ENCODE results near the gene NUDT3. TPM values are rescaled to one million over a fixed set of nuclear protein-coding genes. Genes with fewer than 3 reads are reported as not detected.

Gene NUDT3
- polyA plus RNA-seq, 2 of the 4 experiments (the other 2 are of a cell fraction), result 5.2 to 13.4 TPM

GRCh38 chr6:34248727-34249468 lies 143.6 kb downstream of the NUDT3 start, which contains the start of gene SMIM29 (continued):
- TF ChIP-seq ZC3H11A (IDR thresholded peaks at IDR 0.05) (no peak), PHF8 (IDR thresholded peaks at IDR 0.05; ENCODE audit: borderline replicate concordance, low read depth) (peak; percentile 27; the same call in 1 of the 2 replicates), FOXS1 (CRISPR knock-in tag; IDR thresholded peaks at IDR 0.05) (no peak), BHLHE40 (IDR thresholded peaks at IDR 0.05; ENCODE audit: low read depth, low read length) (no peak), JUN (IDR thresholded peaks at IDR 0.05) (peak in 1 of 2 experiments; percentile 64; a peak in 3 of 5 replicates)

- Histone ChIP-seq H3K27ac (peak overlapping the region; percentile 86 to 93), H3K4me1 (peaks cover 47% of the 10 kb centered on the region), H3K9me3 (no peaks in the 10 kb centered on the region), H3K4me3 (peak overlapping the region; percentile 76), H3K4me2 (peak overlapping the region; percentile 71)
- DNase-seq (ENCODE audit: low read depth in 1 of 2, low spot score in 1 of 2) (peak in 1 of 2 experiments; percentile 43), ATAC-seq (peak; percentile 20 to 44), FAIRE-seq (no peak)
- ChIA-PET POLR2A (interaction anchor here (0.6 to 2.6 kb wide), 4 partner anchors 12 to 168 kb away, joined by 5 to 22 read pairs (median 8); partner anchors contain the start of gene HMGA1), CTCF (interaction anchor here (0.9 to 5.0 kb wide), 11 partner anchors 8 to 564 kb away, joined by 3 to 37 read pairs (median 3); partner anchors contain the start of gene HMGA1)
- WGBS (ENCODE audit: missing lambda C conversion rate), result 10% methylated on average over 16 of the region's 17 CpGs
- TF ChIP-seq BCL3 (IDR thresholded peaks at IDR 0.05) (no peak), CBX8 (IDR thresholded peaks at IDR 0.05) (no peak), FOXS1 (CRISPR knock-in tag; IDR thresholded peaks at IDR 0.05) (no peak), PBX3 (IDR thresholded peaks at IDR 0.05) (no peak), MAZ (IDR thresholded peaks at IDR 0.05; ENCODE audit: borderline replicate concordance, low read depth, low read length) (no peak), HDAC2 (IDR thresholded peaks at IDR 0.05) (no peak), NFE2L2 (conservative IDR thresholded peaks at IDR 0.05; ENCODE audit: low read length) (no peak), TP53 (CRISPR knock-in tag; IDR thresholded peaks at IDR 0.05) (no peak), SREBF2 (IDR thresholded peaks at IDR 0.05) (no peak), EHMT2 (IDR thresholded peaks at IDR 0.05; ENCODE audit: low read depth) (no peak), GATA3 (IDR thresholded peaks at IDR 0.05; ENCODE audit: borderline replicate concordance) (no peak), ESRRA (IDR thresholded peaks at IDR 0.05; ENCODE audit: borderline replicate concordance, low read length) (no peak), JUN (IDR thresholded peaks at IDR 0.05) (no peak), RCOR1 (IDR thresholded peaks at IDR 0.05; ENCODE audit: low read depth, low read length) (no peak), EHF (CRISPR knock-in tag; IDR thresholded peaks at IDR 0.05) (no peak), ZNF302 (CRISPR knock-in tag; IDR thresholded peaks at IDR 0.05) (no peak), ZFP36 (IDR thresholded peaks at IDR 0.05; ENCODE audit: borderline replicate concordance, partially characterized antibody) (no peak), CHD2 (IDR thresholded peaks at IDR 0.05; ENCODE audit: low read length, partially characterized antibody) (no peak)
Measured at GRCh38 chr6:34248198-34248726, 144.2 kb downstream of the NUDT3 start.

GRCh38 chr6:34247481-34248197 lies 144.8 kb downstream of the NUDT3 start:
- Histone ChIP-seq H3K9me3 (no peaks in the 10 kb centered on the region), H3K4me1 (peaks cover 54% of the 10 kb centered on the region), H3K4me2 (peak overlapping the region; percentile 71), H3K27ac (peak overlapping the region; percentile 86 to 93), H3K4me3 (peak overlapping the region; percentile 76)
- DNase-seq (ENCODE audit: low read depth in 1 of 2, low spot score in 1 of 2) (no peak), ATAC-seq (0 out of 6 replicates have a peak, but pooled peaks of 1 of the 2 experiments have one; percentile 1), FAIRE-seq (no peak)
- CTCF ChIA-PET, result interaction anchor here (0.6 to 5.0 kb wide), 11 partner anchors 11 to 565 kb away, joined by 3 to 37 read pairs (median 3); partner anchors contain the start of gene HMGA1
- POLR2A ChIA-PET, result interaction anchor here (0.6 to 2.6 kb wide), 4 partner anchors 11 to 168 kb away, joined by 5 to 22 read pairs (median 8); partner anchors contain the start of gene HMGA1
- no peak for TF ChIP-seq ZSCAN20 (CRISPR knock-in tag; IDR thresholded peaks at IDR 0.05)
- no peak for TF ChIP-seq RFX5 (IDR thresholded peaks at IDR 0.05)
- no peak for TF ChIP-seq CTCF (IDR thresholded peaks at IDR 0.05)
- TF ChIP-seq SREBF2 (IDR thresholded peaks at IDR 0.05), result no peak
- no peak for TF ChIP-seq POLR2AphosphoS2 (conservative IDR thresholded peaks at IDR 0.05; ENCODE audit: low read length)
- no peak for TF ChIP-seq HOXB13 (CRISPR knock-in tag; IDR thresholded peaks at IDR 0.05; ENCODE audit: low read depth)
- no peak for TF ChIP-seq GATA3 (IDR thresholded peaks at IDR 0.05; ENCODE audit: borderline replicate concordance)
- no peak for TF ChIP-seq EHMT2 (IDR thresholded peaks at IDR 0.05; ENCODE audit: low read depth)
- TF ChIP-seq FOSB (CRISPR knock-in tag; IDR thresholded peaks at IDR 0.05), result no peak
- no peak for TF ChIP-seq HOXB5 (CRISPR knock-in tag; IDR thresholded peaks at IDR 0.05)
- no peak for TF ChIP-seq BCL3 (IDR thresholded peaks at IDR 0.05)
- 50% methylated on average over 2 of the region's 6 CpGs for WGBS (ENCODE audit: missing lambda C conversion rate)

All from A549 (cell line).